ENCODE measurements around the gene HFM1. TPM values are rescaled to one million over a fixed set of nuclear protein-coding genes. Genes with fewer than 3 reads are reported as not detected.

The HFM1 gene
- total RNA-seq, 2 donors from 2014 or later = 0.18 to 4.8 TPM

DNA sequence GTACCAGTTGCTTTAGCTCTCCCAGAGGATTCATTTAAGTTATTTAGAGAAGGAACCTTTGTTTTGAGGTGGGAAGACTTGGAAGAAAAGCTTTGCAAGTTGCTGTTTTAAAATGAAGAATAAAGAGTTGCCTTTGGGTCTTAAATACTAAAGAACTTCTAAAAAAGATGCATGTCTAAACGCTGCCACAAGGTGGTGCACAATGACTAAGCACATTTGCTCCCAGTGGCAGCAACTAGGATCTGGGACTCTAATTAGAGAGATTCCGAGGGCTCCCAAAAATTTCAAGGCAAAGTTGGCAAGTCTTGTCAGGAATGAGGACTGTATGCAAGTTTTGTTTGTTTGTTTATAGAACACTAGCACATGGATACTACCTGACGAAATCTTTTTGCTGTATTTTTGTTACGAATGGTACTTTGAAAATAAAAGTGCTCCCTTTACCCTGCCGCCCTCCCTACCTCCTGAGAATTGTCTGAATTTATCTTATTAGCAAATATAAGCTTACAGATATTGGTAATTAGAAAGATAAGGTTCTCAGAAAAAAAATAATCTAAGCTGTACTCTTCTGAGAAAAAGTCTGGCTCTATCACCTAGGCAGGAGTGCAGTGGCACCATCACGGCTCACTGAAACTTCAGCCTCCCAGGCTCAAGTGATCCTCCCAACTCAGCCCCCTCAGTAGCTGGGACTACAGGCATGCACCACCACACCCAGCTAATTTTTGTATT is 121.8 kb downstream of the HFM1 start:
- no peaks in the 10 kb centered on the region for H3K27me3 ChIP-seq (replicated peaks; ENCODE audit: insufficient read depth)
- no peak overlapping the region for H3K27ac ChIP-seq
- WGBS = 51% methylated on average over 6 of the region's 6 CpGs
- DNase-seq (ENCODE audit: low spot score) = peak; percentile 54
- no peaks in the 10 kb centered on the region for H3K36me3 ChIP-seq
- no peak overlapping the region for H3K4me3 ChIP-seq
- TF ChIP-seq, protein P1, sequence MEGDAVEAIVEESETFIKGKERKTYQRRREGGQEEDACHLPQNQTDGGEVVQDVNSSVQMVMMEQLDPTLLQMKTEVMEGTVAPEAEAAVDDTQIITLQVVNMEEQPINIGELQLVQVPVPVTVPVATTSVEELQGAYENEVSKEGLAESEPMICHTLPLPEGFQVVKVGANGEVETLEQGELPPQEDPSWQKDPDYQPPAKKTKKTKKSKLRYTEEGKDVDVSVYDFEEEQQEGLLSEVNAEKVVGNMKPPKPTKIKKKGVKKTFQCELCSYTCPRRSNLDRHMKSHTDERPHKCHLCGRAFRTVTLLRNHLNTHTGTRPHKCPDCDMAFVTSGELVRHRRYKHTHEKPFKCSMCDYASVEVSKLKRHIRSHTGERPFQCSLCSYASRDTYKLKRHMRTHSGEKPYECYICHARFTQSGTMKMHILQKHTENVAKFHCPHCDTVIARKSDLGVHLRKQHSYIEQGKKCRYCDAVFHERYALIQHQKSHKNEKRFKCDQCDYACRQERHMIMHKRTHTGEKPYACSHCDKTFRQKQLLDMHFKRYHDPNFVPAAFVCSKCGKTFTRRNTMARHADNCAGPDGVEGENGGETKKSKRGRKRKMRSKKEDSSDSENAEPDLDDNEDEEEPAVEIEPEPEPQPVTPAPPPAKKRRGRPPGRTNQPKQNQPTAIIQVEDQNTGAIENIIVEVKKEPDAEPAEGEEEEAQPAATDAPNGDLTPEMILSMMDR (IDR thresholded peaks at IDR 0.05) = peak; percentile 37 to 71 (median 70)
- TF ChIP-seq POLR2A (IDR thresholded peaks at IDR 0.05) = no peak
- intact Hi-C loops (cut with DNase I) = loop anchor here (5.0 to 10.0 kb wide), 3 partner anchors 119 to 652 kb away; partner anchors contain the start of genes CDC7 and HFM1
- no peaks in the 10 kb centered on the region for H3K4me1 ChIP-seq (replicated peaks)
- H3K9me3 ChIP-seq = no peaks in the 10 kb centered on the region

DNA sequence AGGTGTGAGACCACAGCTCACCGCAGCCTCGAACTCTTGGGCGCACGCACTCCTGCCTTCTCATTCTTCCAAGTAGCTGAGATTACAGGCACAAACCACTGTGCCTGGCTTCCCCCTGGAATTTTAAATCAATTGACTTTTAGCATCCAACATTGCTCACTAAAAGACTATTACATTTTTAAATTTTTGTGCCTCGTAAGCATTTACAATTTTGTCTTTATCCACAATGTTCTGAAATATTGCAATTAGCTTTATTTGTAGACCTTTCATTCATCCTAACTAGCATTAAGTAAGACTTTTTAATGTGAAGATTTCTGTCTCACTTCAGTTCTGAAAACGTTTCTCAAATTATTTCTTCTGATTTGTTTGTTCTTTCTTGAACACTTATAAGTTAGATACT is 122.9 kb downstream of the HFM1 start:
- no peak for DNase-seq (ENCODE audit: low spot score)
- Histone ChIP-seq H3K4me1 (replicated peaks) (no peaks in the 10 kb centered on the region), H3K27ac (no peak overlapping the region), H3K9me3 (no peaks in the 10 kb centered on the region), H3K27me3 (replicated peaks; ENCODE audit: insufficient read depth) (no peaks in the 10 kb centered on the region), H3K36me3 (no peaks in the 10 kb centered on the region), H3K4me3 (no peak overlapping the region)
- intact Hi-C loops (cut with DNase I) = loop anchor here (5.0 to 10.0 kb wide), 3 partner anchors 121 to 653 kb away; partner anchors contain the start of genes CDC7 and HFM1
- TF ChIP-seq POLR2A (IDR thresholded peaks at IDR 0.05) (no peak), POLR2AphosphoS5 (IDR thresholded peaks at IDR 0.05) (no peak)
- TF ChIP-seq, protein P1 (IDR thresholded peaks at IDR 0.05) = no peak
- WGBS = 74% methylated on average over 6 of the region's 6 CpGs

DNA sequence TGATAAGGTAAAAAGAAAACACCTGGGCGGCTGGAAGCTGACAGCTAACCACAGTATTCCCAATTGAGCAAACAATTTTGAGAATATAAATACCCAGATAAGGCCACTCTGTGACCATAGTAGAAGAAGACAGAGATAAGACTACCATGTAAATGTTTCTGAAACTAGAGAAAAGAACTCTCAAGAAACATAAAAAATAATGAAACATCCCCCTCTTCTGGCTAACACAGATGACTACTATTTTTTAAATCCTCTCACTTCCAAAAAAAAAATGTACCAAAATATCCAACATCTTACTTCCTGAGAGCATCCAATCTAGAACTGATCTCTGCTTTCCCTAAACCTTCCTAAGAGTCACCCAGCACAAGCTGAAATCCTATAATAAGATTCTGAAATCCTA is 125.9 kb downstream of the HFM1 start:
- intact Hi-C loops (cut with DNase I) = no loop called here
- H3K36me3 ChIP-seq = no peaks in the 10 kb centered on the region
- no peaks in the 10 kb centered on the region for H3K9me3 ChIP-seq
- no peak overlapping the region for H3K4me3 ChIP-seq
- no peak for DNase-seq (ENCODE audit: low spot score)
- WGBS = 67% methylated on average over 1 of the region's 1 CpG
- H3K27me3 ChIP-seq (replicated peaks; ENCODE audit: insufficient read depth) = no peaks in the 10 kb centered on the region
- TF ChIP-seq, protein P1 (IDR thresholded peaks at IDR 0.05) = no peak
- TF ChIP-seq POLR2A (IDR thresholded peaks at IDR 0.05) = no peak
- TF ChIP-seq POLR2AphosphoS5 (IDR thresholded peaks at IDR 0.05) = no peak
- H3K27ac ChIP-seq = no peak overlapping the region
- no peaks in the 10 kb centered on the region for H3K4me1 ChIP-seq (replicated peaks)

DNA sequence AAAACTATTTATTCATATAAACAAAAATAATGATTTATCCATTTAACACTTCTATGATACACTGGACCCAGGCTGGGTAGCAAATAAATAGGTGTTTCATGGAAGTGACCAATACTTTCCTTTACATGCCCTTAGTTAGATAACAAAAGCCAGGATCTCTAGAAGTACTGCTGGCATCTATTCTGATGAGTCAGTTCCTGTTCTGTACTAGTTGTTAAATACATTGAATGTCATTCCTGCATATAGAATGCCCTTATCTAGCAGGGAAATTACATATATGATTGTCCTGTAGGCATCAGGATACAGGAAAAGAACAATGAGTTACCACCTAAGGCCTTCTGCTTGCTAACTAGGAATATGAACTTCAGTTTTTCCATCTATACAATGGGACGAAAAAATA is 130.8 kb downstream of the HFM1 start:
- 75% methylated on average over 1 of the region's 1 CpG for WGBS
- intact Hi-C loops (cut with DNase I) = no loop called here

More for the DNA sequence above, 130.8 kb downstream of the HFM1 start:
- Histone ChIP-seq H3K27me3 (replicated peaks; ENCODE audit: insufficient read depth) (no peaks in the 10 kb centered on the region), H3K9me3 (no peaks in the 10 kb centered on the region), H3K4me3 (no peak overlapping the region), H3K36me3 (no peaks in the 10 kb centered on the region), H3K4me1 (replicated peaks) (no peaks in the 10 kb centered on the region), H3K27ac (no peak overlapping the region)
- TF ChIP-seq POLR2A (IDR thresholded peaks at IDR 0.05) (no peak), POLR2AphosphoS5 (IDR thresholded peaks at IDR 0.05) (no peak)
- TF ChIP-seq, protein P1 (IDR thresholded peaks at IDR 0.05) = no peak
- DNase-seq (ENCODE audit: low spot score) = no peak

Measured in prostate gland (tissue), 2 donors.